ENCODE results near the gene ZNF407. TPM values are rescaled to one million over a fixed set of nuclear protein-coding genes. Genes with fewer than 3 reads are reported as not detected.
"Not testable (repeated sequence)": the region's sequence is repeated elsewhere in the genome, so short reads cannot be mapped to it uniquely, and the experiment has no call there.

Gene ZNF407
- total RNA-seq, 1 donor from 2014 or later: 14.7 TPM

DNA sequence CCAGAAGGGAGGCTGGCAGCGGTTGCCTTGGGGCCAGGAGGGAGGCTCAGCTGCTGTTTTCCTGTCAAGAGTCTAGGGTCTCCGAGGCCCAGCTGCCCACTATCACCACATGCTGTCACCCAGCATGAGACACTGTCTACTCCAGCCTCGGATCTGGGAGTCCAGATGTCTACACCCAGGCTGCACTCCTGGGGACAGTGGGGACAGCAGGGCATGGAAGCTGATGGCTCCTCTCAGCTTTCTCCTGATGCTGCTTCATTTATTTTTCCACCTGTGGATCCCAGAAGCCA lies 477.3 kb downstream of the ZNF407 start:
- Mint-ChIP-seq H3K4me3 (no peak overlapping the region), H3K27me3 (no peaks in the 10 kb centered on the region), H3K4me1 (ENCODE audit: unreplicated experiment) (peaks cover 15% of the 10 kb centered on the region), H3K27ac (no peak overlapping the region), H3K36me3 (no peaks in the 10 kb centered on the region), H3K9me3 (no peaks in the 10 kb centered on the region)
- TF ChIP-seq, protein P1, sequence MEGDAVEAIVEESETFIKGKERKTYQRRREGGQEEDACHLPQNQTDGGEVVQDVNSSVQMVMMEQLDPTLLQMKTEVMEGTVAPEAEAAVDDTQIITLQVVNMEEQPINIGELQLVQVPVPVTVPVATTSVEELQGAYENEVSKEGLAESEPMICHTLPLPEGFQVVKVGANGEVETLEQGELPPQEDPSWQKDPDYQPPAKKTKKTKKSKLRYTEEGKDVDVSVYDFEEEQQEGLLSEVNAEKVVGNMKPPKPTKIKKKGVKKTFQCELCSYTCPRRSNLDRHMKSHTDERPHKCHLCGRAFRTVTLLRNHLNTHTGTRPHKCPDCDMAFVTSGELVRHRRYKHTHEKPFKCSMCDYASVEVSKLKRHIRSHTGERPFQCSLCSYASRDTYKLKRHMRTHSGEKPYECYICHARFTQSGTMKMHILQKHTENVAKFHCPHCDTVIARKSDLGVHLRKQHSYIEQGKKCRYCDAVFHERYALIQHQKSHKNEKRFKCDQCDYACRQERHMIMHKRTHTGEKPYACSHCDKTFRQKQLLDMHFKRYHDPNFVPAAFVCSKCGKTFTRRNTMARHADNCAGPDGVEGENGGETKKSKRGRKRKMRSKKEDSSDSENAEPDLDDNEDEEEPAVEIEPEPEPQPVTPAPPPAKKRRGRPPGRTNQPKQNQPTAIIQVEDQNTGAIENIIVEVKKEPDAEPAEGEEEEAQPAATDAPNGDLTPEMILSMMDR (conservative IDR thresholded peaks at IDR 0.05): no peak
- peak; percentile 42 for DNase-seq (ENCODE audit: extremely low spot score, unreplicated experiment)

DNA sequence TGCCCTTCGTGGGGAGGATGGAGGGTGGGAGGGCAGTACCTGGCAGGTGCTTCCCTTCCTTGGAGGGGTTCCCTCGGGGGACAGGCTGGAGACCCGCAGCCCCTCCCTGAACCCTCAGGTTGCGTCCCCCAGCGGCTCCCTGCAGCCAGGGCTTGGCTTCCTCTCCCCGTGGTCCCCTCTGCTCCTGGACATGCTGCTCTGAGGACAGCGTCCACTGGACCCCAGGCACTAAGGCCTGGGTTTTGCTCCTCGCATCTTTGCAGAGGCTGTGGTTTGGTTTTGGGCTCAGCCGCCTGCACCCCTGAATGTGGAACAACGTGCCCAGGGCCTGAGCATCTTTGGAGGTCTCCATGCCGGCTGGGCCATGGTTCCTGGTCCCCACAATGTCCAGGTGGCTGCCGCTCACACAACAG lies 477.8 kb downstream of the ZNF407 start:
- no peak for DNase-seq (ENCODE audit: extremely low spot score, unreplicated experiment)
- Mint-ChIP-seq H3K27me3 (no peaks in the 10 kb centered on the region), H3K36me3 (no peaks in the 10 kb centered on the region), H3K27ac (no peak overlapping the region), H3K4me1 (ENCODE audit: unreplicated experiment) (peaks cover 11% of the 10 kb centered on the region), H3K9me3 (no peaks in the 10 kb centered on the region), H3K4me3 (no peak overlapping the region)
- TF ChIP-seq, protein P1 (conservative IDR thresholded peaks at IDR 0.05): no peak

- TF ChIP-seq, protein P1 (conservative IDR thresholded peaks at IDR 0.05): no peak
- peaks cover 2% of the 10 kb centered on the region for H3K4me1 Mint-ChIP-seq (ENCODE audit: unreplicated experiment)
- peak; percentile 40 for DNase-seq (ENCODE audit: extremely low spot score, unreplicated experiment)
- no peak overlapping the region for H3K27ac Mint-ChIP-seq
- H3K27me3 Mint-ChIP-seq: peaks cover 5% of the 10 kb centered on the region
- no peak overlapping the region for H3K4me3 Mint-ChIP-seq
- no peaks in the 10 kb centered on the region for H3K9me3 Mint-ChIP-seq
- no peaks in the 10 kb centered on the region for H3K36me3 Mint-ChIP-seq
Observed at GRCh38 chr18:75076286-75076685, 478.6 kb downstream of the ZNF407 start.

GRCh38 chr18:75081486-75081885 lies 483.8 kb downstream of the ZNF407 start:
- Mint-ChIP-seq H3K36me3 (no peaks in the 10 kb centered on the region), H3K27me3 (peaks cover 7% of the 10 kb centered on the region), H3K4me3 (no peak overlapping the region), H3K4me1 (ENCODE audit: unreplicated experiment) (peaks cover 5% of the 10 kb centered on the region), H3K9me3 (no peaks in the 10 kb centered on the region), H3K27ac (no peak overlapping the region)
- DNase-seq (ENCODE audit: extremely low spot score, unreplicated experiment): no peak
- TF ChIP-seq, protein P1 (conservative IDR thresholded peaks at IDR 0.05): no peak

GRCh38 chr18:75083131-75083530 lies 485.5 kb downstream of the ZNF407 start:
- DNase-seq (ENCODE audit: extremely low spot score, unreplicated experiment): no peak
- Mint-ChIP-seq H3K36me3 (no peaks in the 10 kb centered on the region), H3K4me1 (ENCODE audit: unreplicated experiment) (peaks cover 5% of the 10 kb centered on the region), H3K27ac (no peak overlapping the region), H3K27me3 (peaks cover 7% of the 10 kb centered on the region), H3K9me3 (no peaks in the 10 kb centered on the region), H3K4me3 (no peak overlapping the region)
- TF ChIP-seq, protein P1 (conservative IDR thresholded peaks at IDR 0.05): no peak

- no peak overlapping the region for H3K4me3 Mint-ChIP-seq
- H3K9me3 Mint-ChIP-seq: no peaks in the 10 kb centered on the region
- peak; percentile 56 for DNase-seq (ENCODE audit: extremely low spot score, unreplicated experiment)
- peaks cover 7% of the 10 kb centered on the region for H3K27me3 Mint-ChIP-seq
- H3K36me3 Mint-ChIP-seq: no peaks in the 10 kb centered on the region
- H3K4me1 Mint-ChIP-seq (ENCODE audit: unreplicated experiment): peaks cover 5% of the 10 kb centered on the region
- no peak overlapping the region for H3K27ac Mint-ChIP-seq
- TF ChIP-seq, protein P1 (conservative IDR thresholded peaks at IDR 0.05): no peak
Observed at GRCh38 chr18:75083761-75084160, 486.1 kb downstream of the ZNF407 start.

DNA sequence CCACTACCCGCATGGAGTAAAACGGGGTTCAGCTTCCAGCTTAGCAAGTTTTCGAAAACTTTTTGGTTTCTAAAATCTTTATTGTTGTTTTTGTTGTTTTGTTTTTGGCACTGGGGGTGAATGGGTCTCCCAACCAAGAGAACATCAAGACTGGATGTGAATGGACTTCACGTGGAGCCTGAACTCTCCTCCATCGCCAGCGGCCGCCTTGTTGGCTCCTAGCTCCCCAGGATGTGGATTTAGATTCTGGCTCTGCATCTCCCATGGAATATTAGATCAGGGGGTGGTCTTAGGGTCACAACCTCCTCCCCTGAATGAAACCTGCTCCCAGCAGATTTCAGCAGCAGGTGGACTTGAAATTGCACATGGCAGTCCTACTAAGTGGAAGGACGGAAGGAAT lies 488.0 kb downstream of the ZNF407 start:
- not testable (repeated sequence) for H3K4me1 Mint-ChIP-seq (ENCODE audit: unreplicated experiment); H3K9me3 Mint-ChIP-seq; DNase-seq (ENCODE audit: extremely low spot score, unreplicated experiment); H3K4me3 Mint-ChIP-seq; H3K36me3 Mint-ChIP-seq; H3K27ac Mint-ChIP-seq; H3K27me3 Mint-ChIP-seq

Data from type B pancreatic cell (in vitro differentiated cells).